ENCODE measurements around the gene KCNG1.

- no peak for TF ChIP-seq POLR2AphosphoS5 (IDR thresholded peaks at IDR 0.05)
- no peak for TF ChIP-seq CTCF (IDR thresholded peaks at IDR 0.05)
- no peak for TF ChIP-seq POLR2A (IDR thresholded peaks at IDR 0.05)
Observed at GRCh38 chr20:50969912-50970311, 53.0 kb downstream of the KCNG1 start.

Measured in stomach (tissue), 4 donors.